GM21447 (cell line): ENCODE data around the gene NKAIN2.

Source experiments
- ATAC-seq: cut with Tn5 transposase; IDR thresholded peaks from one replicate; pipeline ENCODE4 v1.9.1; 2021; ENCODE audit not compliant: unreplicated experiment

Gene NKAIN2

GRCh38 chr6:124738482-124738881 lies 934.8 kb downstream of the NKAIN2 start:
- ATAC-seq = no peak

- ATAC-seq = no peak
These were observed 937.7 kb downstream of the NKAIN2 start for GRCh38 chr6:124741341-124741740.

GRCh38 chr6:124742971-124743370 lies 939.3 kb downstream of the NKAIN2 start:
- no peak for ATAC-seq

- no peak for ATAC-seq
These were observed 939.8 kb downstream of the NKAIN2 start for GRCh38 chr6:124743420-124743819.

- ATAC-seq = no peak
These were observed 943.7 kb downstream of the NKAIN2 start for GRCh38 chr6:124747349-124747748.

- ATAC-seq = no peak
These were observed 945.1 kb downstream of the NKAIN2 start for GRCh38 chr6:124748778-124749177.

- ATAC-seq = no peak
These were observed 949.3 kb downstream of the NKAIN2 start for GRCh38 chr6:124753001-124753400.

- ATAC-seq = no peak
These were observed 950.0 kb downstream of the NKAIN2 start for GRCh38 chr6:124753562-124754105.

- no peak for ATAC-seq
These were observed 951.7 kb downstream of the NKAIN2 start for GRCh38 chr6:124755321-124755720.

GRCh38 chr6:124757560-124757959 lies 953.9 kb downstream of the NKAIN2 start:
- ATAC-seq = no peak

- no peak for ATAC-seq
These were observed 955.0 kb downstream of the NKAIN2 start for GRCh38 chr6:124758663-124759062.

GRCh38 chr6:124765280-124765679 lies 961.6 kb downstream of the NKAIN2 start:
- ATAC-seq = no peak

GRCh38 chr6:124768224-124768623 lies 964.6 kb downstream of the NKAIN2 start:
- ATAC-seq = no peak

- ATAC-seq = no peak
These were observed 966.3 kb downstream of the NKAIN2 start for GRCh38 chr6:124769811-124770544.

GRCh38 chr6:124770784-124771183 lies 967.1 kb downstream of the NKAIN2 start:
- no peak for ATAC-seq

- ATAC-seq = no peak
These were observed 969.2 kb downstream of the NKAIN2 start for GRCh38 chr6:124772733-124773319.

GRCh38 chr6:124775121-124775520 lies 971.5 kb downstream of the NKAIN2 start:
- ATAC-seq = no peak

- no peak for ATAC-seq
These were observed 974.2 kb downstream of the NKAIN2 start for GRCh38 chr6:124777863-124778262.

GRCh38 chr6:124780623-124781022 lies 977.0 kb downstream of the NKAIN2 start:
- no peak for ATAC-seq

GRCh38 chr6:124783344-124783743 lies 979.7 kb downstream of the NKAIN2 start:
- ATAC-seq = no peak

- no peak for ATAC-seq
These were observed 987.5 kb downstream of the NKAIN2 start for GRCh38 chr6:124791156-124791555.

GRCh38 chr6:124792386-124792785 lies 988.7 kb downstream of the NKAIN2 start:
- ATAC-seq = no peak
